Thyroid gland (tissue), 4 donors: ENCODE data around the gene CHURC1.

Experiments used
- CTCF ChIP-seq, 6 experiments: fragments of 200-600 bp in 3 of 6; fragments of 450-650 bp in 3 of 6; sonication (generic) in 3 of 6; IDR thresholded peaks; one replicate each; pipeline ENCODE4 v1.5.1; 2016 to 2019; ENCODE audit warnings: antibody characterized with exemption in 6 of 6, mild to moderate bottlenecking in 2 of 6, inconsistent platforms in 1 of 6, moderate library complexity in 1 of 6
- POLR2A ChIP-seq, 2 donors: fragments of 450-650 bp; IDR thresholded peaks; one replicate each; pipeline ENCODE4 v1.6.1; 2017; ENCODE audit warnings: antibody characterized with exemption in 2 of 2, mild to moderate bottlenecking in 2 of 2, moderate library complexity in 1 of 2

- TF ChIP-seq CTCF (IDR thresholded peaks at IDR 0.05), result no peak
- TF ChIP-seq POLR2A (IDR thresholded peaks at IDR 0.05), result no peak
These were observed 14.3 kb upstream of the CHURC1 start for GRCh38 chr14:64899958-64900357.
